NCI-H226 (cell line): ENCODE data around the gene MLNR.
A peak's percentile ranks its signal among the peaks of the same experiment; 100 is the strongest.

Source experiments
- DNase-seq: peaks from one replicate; pipeline ENCODE4 v3.0.0-alpha.2; 2015

Gene MLNR, protein sequence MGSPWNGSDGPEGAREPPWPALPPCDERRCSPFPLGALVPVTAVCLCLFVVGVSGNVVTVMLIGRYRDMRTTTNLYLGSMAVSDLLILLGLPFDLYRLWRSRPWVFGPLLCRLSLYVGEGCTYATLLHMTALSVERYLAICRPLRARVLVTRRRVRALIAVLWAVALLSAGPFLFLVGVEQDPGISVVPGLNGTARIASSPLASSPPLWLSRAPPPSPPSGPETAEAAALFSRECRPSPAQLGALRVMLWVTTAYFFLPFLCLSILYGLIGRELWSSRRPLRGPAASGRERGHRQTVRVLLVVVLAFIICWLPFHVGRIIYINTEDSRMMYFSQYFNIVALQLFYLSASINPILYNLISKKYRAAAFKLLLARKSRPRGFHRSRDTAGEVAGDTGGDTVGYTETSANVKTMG

DNA sequence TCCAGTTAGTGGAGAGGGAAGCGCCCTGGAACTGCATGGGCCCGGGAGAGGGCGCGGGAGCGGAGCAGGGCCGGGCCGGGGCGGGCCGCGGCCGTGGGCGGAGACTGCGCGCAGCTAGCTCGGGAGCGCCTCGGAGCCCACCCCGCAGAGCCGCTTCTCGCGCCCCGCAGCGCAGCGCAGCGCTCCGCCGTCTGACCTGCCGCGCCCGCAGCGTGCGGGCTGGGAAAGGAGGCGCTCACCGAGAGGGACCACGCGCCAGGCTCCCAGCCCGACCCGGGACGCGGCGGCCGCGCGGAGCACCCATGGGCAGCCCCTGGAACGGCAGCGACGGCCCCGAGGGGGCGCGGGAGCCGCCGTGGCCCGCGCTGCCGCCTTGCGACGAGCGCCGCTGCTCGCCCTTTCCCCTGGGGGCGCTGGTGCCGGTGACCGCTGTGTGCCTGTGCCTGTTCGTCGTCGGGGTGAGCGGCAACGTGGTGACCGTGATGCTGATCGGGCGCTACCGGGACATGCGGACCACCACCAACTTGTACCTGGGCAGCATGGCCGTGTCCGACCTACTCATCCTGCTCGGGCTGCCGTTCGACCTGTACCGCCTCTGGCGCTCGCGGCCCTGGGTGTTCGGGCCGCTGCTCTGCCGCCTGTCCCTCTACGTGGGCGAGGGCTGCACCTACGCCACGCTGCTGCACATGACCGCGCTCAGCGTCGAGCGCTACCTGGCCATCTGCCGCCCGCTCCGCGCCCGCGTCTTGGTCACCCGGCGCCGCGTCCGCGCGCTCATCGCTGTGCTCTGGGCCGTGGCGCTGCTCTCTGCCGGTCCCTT lies at the start of gene MLNR:
MLNR (plus strand) TSS at position 303 of the 820 bp plus-strand sequence; CDS start at position 303, 0 bp downstream.
- DNase-seq, result no peak

DNA sequence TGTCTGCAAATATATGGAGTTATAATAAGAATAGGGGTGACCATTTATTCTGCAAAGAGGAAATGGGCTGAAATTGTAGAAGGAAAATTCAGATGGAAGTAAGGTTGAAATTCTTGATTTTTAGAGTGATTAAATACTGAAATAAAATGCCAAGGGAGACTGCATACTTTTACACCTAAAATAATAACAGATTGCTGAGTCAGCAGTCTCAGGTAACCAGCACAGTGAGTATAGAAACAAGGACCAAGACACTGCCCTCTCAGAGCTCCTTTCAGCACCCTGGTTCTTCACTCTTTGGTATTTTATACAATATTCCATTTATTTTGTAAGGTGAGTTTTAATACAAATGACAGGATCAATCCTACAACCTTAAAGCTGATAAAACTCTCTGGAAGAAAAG lies 48.8 kb upstream of the MLNR start:
- DNase-seq, result no peak

DNA sequence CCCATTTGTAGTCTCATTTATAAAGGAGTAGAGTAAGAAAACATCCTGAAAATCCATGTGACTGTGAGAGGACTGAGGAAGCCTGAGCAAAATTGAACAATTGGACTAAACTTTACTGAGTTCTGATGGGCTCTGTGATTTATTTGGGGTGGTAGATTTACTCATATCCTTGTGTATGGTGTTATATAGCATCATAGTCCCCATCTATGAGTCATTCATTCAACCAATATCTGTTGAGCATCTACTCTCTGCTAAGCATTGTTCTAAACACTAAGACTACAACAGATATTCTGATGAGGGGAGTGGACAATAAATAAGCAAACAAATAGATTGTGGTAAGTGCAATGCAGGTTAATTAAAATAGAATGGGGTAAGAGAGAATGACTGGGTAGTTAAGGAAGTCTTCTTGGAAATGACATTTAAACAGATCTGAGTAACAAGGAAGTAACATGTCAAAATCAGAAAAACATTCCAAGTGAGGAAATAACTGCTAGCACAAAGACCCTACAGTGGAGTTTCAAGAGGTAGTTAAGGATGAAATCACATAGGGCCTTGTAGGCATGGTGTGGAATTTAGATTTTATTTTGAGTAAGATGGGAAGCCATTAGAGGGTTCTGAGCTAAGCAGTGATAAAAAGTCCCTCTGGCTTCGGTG lies 36.3 kb upstream of the MLNR start:
- DNase-seq, result no peak

DNA sequence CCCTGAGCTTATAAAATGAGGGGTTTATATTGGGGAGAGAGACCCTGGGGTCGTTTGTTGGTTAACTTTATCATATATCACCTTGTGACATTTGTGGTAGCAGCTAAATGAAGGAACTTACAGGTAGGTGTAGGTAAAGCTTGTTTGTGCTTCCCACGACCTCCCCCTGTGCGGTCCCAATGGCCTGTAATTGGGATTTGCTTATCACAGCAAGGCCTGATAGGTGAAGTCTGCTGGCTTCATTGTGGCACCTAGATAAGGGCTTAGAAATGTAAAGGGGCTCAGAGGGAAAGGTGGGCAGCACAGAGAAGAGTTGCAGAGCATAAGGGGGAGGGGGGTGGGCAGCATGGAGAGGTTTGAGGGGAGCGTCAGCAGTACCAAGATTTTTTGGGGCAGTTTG lies 35.5 kb upstream of the MLNR start:
- no peak for DNase-seq

DNA sequence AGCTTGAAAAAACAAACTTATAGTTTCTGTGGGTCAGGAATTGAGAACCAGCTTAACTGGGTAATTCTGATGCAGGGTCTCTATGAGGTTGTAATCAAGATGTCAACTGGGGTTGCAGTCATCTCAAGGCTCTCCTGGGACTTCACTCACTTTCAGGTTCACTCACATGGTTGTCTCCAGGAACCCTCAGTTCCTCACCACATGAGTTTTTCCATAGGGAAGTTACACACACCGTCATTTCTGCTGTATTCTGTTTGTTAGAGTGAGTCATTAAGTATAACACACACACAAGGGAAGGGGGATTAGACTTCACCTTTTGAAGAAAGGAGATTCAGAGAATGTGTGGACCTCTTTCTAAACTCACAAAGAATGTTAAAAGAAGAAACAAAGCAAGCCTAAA lies 34.9 kb upstream of the MLNR start:
- DNase-seq, result no peak

DNA sequence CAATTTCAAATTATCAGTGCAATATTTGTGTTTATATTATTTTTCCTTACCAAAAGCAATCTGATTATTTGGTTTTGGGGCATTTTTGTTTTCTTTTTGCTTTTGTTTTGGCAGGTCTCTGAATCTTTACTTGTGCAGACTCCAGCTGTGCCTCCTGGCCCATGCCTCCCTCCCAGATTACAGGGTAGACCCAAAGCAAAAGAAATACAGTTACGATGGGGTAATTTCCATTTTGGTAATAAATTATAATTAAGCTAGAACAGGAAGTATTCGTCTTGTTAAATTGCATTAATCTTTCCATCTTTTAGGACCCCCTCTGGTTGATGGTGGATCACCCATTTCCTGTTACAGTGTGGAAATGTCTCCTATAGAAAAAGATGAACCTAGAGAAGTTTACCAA lies 29.2 kb upstream of the MLNR start:
- no peak for DNase-seq

DNA sequence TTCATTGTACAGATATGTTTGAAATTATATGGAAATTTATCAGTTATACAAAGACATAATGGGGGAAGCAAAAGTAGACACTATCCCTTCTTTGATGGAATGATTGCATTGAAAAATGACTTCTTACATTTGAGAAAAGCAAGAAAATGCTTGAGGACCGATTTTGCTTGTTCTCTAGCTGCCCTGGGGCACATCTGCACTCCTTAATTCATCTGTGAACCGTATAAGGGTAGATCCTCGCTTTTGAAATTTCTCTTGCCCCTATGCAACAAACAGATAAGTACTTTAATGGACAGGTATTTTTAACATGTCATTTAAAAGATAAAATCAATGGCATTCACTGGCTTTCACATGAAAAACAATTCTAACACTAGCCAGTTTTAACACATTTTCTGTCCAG lies 13.5 kb upstream of the MLNR start:
- DNase-seq, result no peak

DNA sequence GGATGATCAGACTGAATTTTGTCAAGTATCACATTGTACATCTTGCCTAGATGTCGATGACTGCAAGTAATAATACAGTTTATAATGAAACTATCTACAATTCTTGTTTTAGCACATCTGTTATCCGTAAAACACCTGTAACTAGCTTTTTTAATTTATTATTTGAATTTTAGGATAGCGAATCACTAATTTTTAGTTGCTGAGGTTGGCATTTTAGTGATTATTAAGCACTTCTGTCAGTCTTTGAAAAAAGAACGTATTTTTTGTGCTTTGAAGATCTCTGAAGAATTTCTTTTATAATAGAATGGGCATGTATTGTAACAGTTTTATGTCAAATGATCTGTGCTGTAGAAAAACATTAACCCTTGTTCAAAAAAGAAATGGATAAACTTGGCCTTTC lies 11.5 kb upstream of the MLNR start:
- DNase-seq, result no peak

DNA sequence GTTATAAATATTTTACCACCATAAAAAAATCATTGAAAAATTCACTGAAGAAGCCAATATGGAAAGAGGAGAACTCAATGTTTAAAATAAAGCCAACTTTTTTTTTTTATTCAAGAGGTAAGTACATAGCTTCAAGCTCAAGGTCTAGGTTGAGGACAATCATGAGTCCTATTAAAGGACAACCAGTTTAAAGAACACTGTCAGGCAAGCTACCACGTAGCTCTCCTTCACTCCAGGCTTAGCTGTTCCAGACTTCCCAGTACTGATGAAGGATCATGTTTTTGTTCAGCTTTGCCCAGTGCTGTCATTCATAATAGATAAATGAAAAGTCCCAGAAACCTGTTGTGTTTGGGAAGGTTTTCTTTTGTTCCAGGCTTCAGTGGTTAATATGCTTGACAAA lies 10.0 kb upstream of the MLNR start:
- DNase-seq, result no peak

DNA sequence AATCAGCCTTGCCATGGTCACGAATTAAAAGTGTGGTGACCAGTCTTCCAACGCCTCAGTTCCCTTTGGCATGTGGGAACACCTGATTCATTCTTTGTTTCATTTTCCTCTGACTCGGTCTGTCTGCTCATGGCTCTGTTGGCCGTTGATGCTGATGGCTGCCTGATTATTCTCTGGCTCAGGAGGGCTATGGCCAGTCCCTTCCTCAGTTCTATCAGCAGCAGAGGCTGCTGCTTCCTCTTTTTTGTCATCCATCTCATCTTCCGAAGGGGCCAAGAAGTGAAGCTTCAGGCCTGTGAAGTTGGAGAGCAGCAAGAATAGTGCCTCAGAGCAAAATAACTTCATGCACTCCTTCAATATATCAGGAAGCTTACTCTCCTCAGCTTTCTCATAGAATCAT lies 9.5 kb upstream of the MLNR start:
- DNase-seq, result no peak

DNA sequence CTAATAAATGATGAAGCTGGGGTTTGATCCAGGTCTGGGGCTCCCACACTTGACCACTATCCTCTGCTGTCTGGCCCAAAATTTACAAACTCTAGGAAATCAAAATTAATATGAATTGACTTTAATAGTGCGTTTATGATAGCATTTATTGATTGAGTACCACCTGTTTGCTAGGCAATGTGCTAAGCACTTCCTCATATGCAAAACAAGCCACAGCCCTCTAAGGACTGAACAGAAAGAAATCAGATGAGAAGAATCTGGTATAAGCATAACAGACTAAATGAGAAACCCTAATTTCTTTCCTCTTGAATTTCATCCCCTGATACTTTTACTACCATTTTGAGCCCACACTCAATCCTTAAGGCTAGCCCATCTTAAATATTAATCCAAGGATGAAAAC lies 6.6 kb upstream of the MLNR start:
- DNase-seq, result no peak

DNA sequence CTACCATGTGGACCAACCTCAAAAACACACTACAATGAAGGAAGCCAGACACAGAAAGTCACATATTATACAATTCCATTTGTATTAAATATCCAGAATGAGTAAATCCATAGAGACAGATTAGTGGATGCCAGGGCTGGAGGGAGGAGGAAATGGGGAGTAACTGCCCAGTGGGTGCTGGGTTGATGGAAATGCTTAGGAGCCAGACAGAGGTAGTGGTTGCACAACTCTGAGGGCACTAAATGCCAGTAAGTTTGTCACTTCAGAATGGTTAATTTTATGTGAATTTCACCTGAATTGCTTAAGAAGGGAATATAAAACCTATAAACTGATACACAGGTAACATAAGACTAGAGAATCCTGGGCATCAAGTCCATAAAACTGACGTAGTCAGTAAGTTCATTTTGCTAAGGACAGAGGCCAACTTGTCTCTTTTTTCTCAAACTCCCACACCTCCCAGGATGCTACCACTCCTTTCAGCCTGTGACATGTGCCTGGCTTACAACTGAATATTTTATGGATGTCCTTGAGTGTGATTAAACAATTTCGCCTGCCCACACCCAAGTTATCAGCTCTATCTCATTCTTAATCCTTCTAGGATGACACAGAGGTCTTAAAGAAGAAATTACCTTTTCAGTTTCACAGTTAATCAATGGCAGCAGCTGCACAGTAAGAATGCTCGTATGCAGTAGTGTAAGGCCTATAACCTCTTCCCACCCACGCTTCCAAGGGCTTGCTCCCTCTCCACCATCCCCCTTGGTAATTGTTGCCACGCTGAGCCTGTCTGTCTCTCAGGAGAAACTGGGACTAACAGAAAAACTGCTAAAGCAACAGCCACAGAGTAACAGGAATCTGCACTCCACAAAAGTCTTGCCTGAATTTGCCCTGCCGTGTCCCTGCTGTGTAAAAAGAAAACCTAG lies 5.9 kb upstream of the MLNR start:
- DNase-seq, result no peak

DNA sequence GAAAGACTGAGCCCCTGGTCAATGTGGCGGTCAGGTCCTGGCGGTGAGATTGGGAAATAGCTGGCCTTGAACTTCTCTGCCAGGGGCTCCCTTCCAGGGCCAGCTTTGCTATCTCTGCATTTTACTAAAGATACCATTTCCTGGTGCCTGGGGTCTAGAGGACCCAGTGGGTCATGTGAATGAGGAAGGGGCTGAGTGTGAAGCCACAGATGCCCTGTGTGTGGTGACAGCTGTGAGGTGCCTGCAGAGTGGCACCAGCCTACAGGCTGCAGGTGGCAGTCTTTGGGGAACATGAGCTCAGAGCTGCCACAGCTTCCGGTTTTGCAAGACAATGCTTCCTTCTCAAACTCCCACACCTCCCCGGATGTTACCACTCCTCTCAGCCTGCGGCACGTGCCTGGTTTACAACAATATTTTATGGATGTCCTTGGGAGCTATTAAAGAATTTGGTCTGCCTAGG lies 5.2 kb upstream of the MLNR start:
- no peak for DNase-seq

DNA sequence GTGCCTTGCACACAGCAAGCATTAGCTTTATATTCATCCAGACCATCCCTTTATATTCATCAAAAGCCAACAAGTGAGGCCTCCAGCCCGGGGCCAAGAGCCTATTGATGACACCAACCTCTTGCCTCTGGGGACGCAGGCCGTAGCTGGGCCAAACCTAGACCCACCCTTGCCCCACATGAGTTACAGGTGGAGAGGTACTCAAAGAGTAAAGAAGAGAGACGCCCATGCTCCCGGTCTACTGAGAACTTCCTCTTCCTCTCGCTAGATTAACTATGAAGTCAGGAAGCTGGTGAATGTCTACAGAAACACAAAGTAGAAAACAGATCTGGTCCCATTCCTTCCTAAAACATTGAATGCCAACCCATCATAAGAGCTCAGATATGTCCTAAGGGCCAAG lies 3.8 kb upstream of the MLNR start:
- no peak for DNase-seq

DNA sequence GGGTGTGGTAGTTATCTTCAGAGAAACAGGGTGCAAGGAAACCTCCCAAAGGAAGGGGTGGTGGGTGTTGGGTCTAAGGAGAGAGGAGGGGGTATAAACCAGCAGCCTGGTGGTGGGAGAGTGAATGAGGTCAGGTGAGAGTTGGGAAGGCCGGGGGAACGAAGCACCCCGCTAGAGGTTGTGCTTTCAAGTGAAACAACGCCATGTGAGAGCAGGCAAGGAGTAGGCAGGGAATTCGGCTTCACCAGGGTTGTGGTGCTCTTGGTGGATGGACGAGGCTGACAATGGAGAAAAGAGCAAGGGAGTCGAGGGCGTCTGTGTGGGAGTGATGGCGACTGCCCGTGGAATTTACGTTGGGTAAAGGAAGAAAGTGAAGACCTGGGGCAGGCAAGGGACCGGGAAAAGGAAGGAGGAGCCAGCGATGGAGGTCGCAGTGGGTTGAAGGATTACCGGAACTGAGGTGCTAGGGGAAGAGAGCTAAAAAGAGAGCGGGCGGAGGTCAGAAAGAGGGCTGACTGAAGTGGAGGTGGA lies 2.1 kb upstream of the MLNR start:
- DNase-seq, result no peak

DNA sequence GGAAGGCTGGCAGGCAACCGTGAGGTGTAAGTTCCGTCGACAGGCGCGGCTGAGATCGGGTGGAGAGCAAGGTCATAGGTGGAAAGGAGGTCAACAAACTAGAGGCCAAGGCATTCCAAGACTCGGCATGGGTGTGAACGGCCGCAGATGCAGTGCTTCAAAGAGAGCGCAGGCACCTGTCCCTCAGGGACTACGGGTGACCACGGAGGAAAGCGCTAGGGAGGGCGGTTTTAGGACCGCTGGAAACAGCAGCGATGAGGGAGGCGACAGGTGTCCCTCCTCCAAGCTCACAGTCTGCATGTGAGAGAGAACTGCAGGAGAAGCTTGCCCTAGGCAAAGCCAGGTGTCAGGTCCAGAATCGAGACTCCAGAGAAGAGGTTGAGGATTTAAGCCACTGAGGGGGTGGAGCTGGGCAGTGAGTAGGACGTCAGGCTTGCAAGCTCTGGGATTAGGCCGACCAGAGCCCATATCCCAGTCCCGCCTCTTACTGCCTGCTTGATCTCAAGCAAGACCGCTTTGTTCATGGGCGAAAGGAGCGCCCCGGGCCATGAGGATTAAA lies 1.6 kb upstream of the MLNR start:
- DNase-seq, result no peak

DNA sequence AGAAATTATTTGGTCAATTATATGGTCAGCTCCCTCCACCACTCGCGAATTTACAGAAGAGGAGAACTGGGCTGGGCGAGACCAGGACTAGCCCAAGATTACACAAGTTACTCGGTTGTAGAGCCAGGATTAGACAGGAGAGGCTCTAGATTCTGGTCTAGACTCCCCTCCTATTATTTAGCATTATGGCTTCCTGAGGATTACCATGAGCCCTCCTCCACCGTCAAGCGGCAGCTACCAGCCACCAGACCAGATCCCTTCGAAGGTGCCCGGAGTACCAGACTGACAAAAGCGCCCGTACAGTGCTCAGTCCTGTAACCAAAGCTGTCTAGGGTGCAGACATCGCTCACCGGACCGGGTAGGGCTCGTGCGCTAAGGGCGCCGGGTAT lies 497 bp upstream of the MLNR start:
- no peak for DNase-seq

DNA sequence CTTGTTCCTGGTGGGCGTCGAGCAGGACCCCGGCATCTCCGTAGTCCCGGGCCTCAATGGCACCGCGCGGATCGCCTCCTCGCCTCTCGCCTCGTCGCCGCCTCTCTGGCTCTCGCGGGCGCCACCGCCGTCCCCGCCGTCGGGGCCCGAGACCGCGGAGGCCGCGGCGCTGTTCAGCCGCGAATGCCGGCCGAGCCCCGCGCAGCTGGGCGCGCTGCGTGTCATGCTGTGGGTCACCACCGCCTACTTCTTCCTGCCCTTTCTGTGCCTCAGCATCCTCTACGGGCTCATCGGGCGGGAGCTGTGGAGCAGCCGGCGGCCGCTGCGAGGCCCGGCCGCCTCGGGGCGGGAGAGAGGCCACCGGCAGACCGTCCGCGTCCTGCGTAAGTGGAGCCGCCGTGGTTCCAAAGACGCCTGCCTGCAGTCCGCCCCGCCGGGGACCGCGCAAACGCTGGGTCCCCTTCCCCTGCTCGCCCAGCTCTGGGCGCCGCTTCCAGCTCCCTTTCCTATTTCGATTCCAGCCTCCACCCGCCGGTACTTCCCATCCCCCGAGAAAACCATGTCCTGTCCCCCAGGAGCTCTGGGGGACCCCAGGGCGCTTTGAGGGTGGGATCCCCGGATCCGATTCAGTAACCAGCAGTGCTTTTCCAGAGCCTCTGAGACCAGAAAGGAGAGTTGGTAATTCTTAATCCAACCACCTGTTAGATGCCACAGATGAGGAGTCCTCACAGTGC lies 885 bp downstream of the MLNR start:
- DNase-seq, result no peak

DNA sequence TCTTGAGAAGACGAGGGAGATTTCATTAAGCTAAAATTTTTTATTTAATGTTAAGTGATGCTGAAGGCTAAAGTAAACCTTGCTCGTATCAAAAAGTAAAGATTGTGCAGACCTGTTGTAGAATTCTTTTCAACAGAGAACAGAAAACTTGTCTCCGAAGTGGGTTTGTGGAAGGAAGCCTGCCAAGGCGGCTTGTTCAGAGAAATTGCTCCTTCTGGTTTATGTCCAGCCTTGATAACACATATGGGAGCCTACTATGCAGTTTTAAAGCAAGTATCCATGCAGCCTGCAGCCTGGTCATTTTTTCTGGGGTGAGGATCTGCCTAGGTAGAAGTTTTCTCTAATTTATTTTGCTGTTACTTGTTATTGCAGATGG lies 1.4 kb downstream of the MLNR start:
- DNase-seq, result no peak

DNA sequence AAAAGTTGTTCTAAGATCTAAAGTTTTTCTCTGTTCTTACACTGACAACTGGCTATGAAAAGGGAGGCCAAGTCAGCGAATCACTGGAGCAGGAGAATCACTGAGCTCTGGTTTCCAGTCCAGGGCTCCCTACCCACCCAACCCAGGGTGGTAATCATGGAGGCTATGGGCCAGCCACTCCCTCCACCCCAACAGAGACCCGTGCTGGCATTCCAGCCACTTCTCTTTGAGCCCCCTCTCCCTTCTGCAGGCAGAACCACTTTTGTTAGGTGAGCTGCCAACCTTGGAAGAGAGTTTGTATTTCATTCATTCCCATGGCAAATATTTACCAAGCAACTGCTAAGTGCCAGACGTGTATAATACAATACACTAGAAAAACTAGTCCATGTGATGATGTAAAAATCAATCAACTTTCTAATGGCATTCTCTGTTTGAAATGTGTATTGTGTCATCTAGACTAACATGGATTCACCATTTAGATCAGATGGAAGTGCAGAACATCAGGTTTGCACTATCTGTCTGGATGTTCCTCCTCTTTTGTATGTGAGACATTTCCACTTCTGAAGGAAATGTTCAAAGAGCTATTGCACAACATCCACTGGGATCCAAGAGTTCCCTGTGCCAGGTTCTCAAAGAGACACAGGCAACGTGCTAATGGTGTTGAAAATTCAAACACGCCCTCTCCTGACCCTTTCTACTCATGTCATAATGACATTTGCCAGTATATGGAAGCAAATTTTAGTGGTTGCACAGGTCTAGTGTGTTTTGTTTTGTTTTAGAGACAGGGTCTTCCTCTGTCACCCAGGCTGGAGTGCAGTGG lies 5.3 kb downstream of the MLNR start:
- peak; percentile 28 for DNase-seq
